Measurements from ENCODE around the gene SNTG2. TPM values are rescaled to one million over a fixed set of nuclear protein-coding genes. Genes with fewer than 3 reads are reported as not detected.
A peak's percentile ranks its signal among the peaks of the same experiment; 100 is the strongest.

SNTG2 gene
- total RNA-seq, 3 donors from 2014 or later (not counting 1 experiment from before 2014, with no cell fraction given), result not detected

GRCh38 chr2:1306014-1306686 is 355.5 kb downstream of the SNTG2 start:
- DNase-seq (no peak), ATAC-seq (no peak)
- Mint-ChIP-seq H3K36me3 (no peaks in the 10 kb centered on the region), H3K4me3 (no peak overlapping the region), H3K9me3 (no peaks in the 10 kb centered on the region), H3K27ac (no peak overlapping the region), H3K27me3 (ENCODE audit: low read depth in 2 of 2) (peaks cover 13 to 14% of the 10 kb centered on the region in 2 donors), H3K4me1 (no peaks in the 10 kb centered on the region)
- H3K4me1 ChIP-seq (ENCODE audit: control insufficient read depth, insufficient read depth, low read length), result no peaks in the 10 kb centered on the region
- intact Hi-C loops (cut with micrococcal nuclease), result no loop called here
- no peaks in the 10 kb centered on the region for H3K9me3 ChIP-seq (ENCODE audit: control insufficient read depth, insufficient read depth, low read length)
- H3K4me3 ChIP-seq (ENCODE audit: low read length), result no peak overlapping the region
- no peak overlapping the region for H3K27ac ChIP-seq (ENCODE audit: low read length)
- H3K36me3 ChIP-seq (ENCODE audit: control insufficient read depth, insufficient read depth, low read length), result no peaks in the 10 kb centered on the region
- 94% methylated on average over 13 of the region's 13 CpGs for WGBS (ENCODE audit: insufficient coverage)
- no peak for TF ChIP-seq CTCF (IDR thresholded peaks at IDR 0.05)
- H3K27me3 ChIP-seq (ENCODE audit: control insufficient read depth, insufficient read depth, low read length), result no peaks in the 10 kb centered on the region

- Histone ChIP-seq H3K27ac (ENCODE audit: low read length) (no peak overlapping the region), H3K4me3 (ENCODE audit: low read length) (no peak overlapping the region), H3K27me3 (ENCODE audit: control insufficient read depth, insufficient read depth, low read length) (no peaks in the 10 kb centered on the region), H3K36me3 (ENCODE audit: control insufficient read depth, insufficient read depth, low read length) (no peaks in the 10 kb centered on the region), H3K4me1 (ENCODE audit: control insufficient read depth, insufficient read depth, low read length) (no peaks in the 10 kb centered on the region), H3K9me3 (ENCODE audit: control insufficient read depth, insufficient read depth, low read length) (no peaks in the 10 kb centered on the region)
- Mint-ChIP-seq H3K36me3 (no peaks in the 10 kb centered on the region), H3K9me3 (no peaks in the 10 kb centered on the region), H3K27me3 (ENCODE audit: low read depth in 2 of 2) (peaks cover 13 to 14% of the 10 kb centered on the region in 2 donors), H3K4me1 (no peaks in the 10 kb centered on the region), H3K4me3 (no peak overlapping the region), H3K27ac (no peak overlapping the region)
- ATAC-seq (peak in 1 of 3 donors; percentile 51), DNase-seq (no peak)
- no peak for TF ChIP-seq CTCF (IDR thresholded peaks at IDR 0.05)
- 94% methylated on average over 17 of the region's 17 CpGs for WGBS (ENCODE audit: insufficient coverage)
- intact Hi-C loops (cut with micrococcal nuclease), result no loop called here
Measured at GRCh38 chr2:1306687-1307516, 356.3 kb downstream of the SNTG2 start.

GRCh38 chr2:1307670-1308069 is 357.0 kb downstream of the SNTG2 start:
- Mint-ChIP-seq H3K27ac (no peak overlapping the region), H3K4me1 (no peaks in the 10 kb centered on the region), H3K36me3 (no peaks in the 10 kb centered on the region), H3K9me3 (no peaks in the 10 kb centered on the region), H3K27me3 (ENCODE audit: low read depth in 2 of 2) (peaks cover 9% of the 10 kb centered on the region in 2 donors), H3K4me3 (no peak overlapping the region)
- intact Hi-C loops (cut with micrococcal nuclease), result no loop called here
- ATAC-seq (no peak), DNase-seq (no peak)
- no peaks in the 10 kb centered on the region for H3K4me1 ChIP-seq (ENCODE audit: control insufficient read depth, insufficient read depth, low read length)
- H3K9me3 ChIP-seq (ENCODE audit: control insufficient read depth, insufficient read depth, low read length), result no peaks in the 10 kb centered on the region
- no peak overlapping the region for H3K4me3 ChIP-seq (ENCODE audit: low read length)
- WGBS (ENCODE audit: insufficient coverage), result 95% methylated on average over 21 of the region's 23 CpGs
- no peaks in the 10 kb centered on the region for H3K36me3 ChIP-seq (ENCODE audit: control insufficient read depth, insufficient read depth, low read length)
- no peaks in the 10 kb centered on the region for H3K27me3 ChIP-seq (ENCODE audit: control insufficient read depth, insufficient read depth, low read length)
- no peak overlapping the region for H3K27ac ChIP-seq (ENCODE audit: low read length)
- TF ChIP-seq CTCF (IDR thresholded peaks at IDR 0.05), result no peak

Measured in natural killer cell (primary cell).